GM12878 (cell line): Measurements from ENCODE around the gene DCTPP1. TPM values are rescaled to one million over a fixed set of nuclear protein-coding genes. Genes with fewer than 3 reads are reported as not detected.

ENCODE experiments used
- ATAC-seq: fragments of 200-7000 bp; cut with Tn5 transposase; 3 replicates; pipeline ENCODE4 v1.9.1; 2020; ENCODE audit warnings: mild to moderate bottlenecking, moderate library complexity
- BruUV-seq: library from RNA; stranded (reverse); fragments of 400-500 nt; replicated peaks from 2 replicates; lab custom pipeline; 2021; lab: Mats Ljungman, UMichigan
- CTCF ChIA-PET: fragments of 300-600 bp; sonication (Branson Sonifier 250); formaldehyde crosslinking; extraction: SDS; loops from one replicate; lab custom pipeline; 2021; ENCODE audit warnings: inconsistent platforms; lab: Yijun Ruan, JAX
- POLR2A ChIA-PET: fragments of 350-600 bp; formaldehyde crosslinking; extraction: SDS; loops from one replicate; lab custom pipeline; 2021; ENCODE audit warnings: inconsistent platforms; lab: Charles Lee
- RAD21 ChIA-PET: fragments of 300-600 bp; sonication (Branson Sonifier 250); formaldehyde crosslinking; loops from one replicate; lab custom pipeline; 2023; ENCODE audit warnings: antibody characterized with exemption; ENCODE audit not compliant: unreplicated experiment; lab: Charles Lee
- SMC1A ChIA-PET: fragments of 300-600 bp; sonication (Branson Sonifier 250); formaldehyde crosslinking; loops from one replicate; lab custom pipeline; 2023; ENCODE audit not compliant: unreplicated experiment, uncharacterized antibody; lab: Charles Lee
- DNase-seq: peaks from one replicate; pipeline ENCODE4 v3.0.0-alpha.2; 2011; ENCODE audit warnings: low read depth, low spot score
- FAIRE-seq: peaks from 3 replicates; lab custom pipeline; 2011; peaks lifted over from hg19 to GRCh38; lab: Jason Lieb, UNC
- H2AFZ ChIP-seq: 2 replicates; pipeline ENCODE4 v1.6.0; 2011; ENCODE audit warnings: low read depth, low read length, control low read depth; ENCODE audit not compliant: control insufficient read depth
- H3K27ac ChIP-seq: 2 replicates; pipeline ENCODE4 v1.5.1; 2011; ENCODE audit warnings: control low read depth; ENCODE audit not compliant: control insufficient read depth, insufficient read depth
- H3K27me3 ChIP-seq, 2 experiments: replicated peaks in 1 of 2; 2 replicates each; pipeline versions ENCODE4 v1.6.0 to v1.6.1; 2011; ENCODE audit warnings: low read length in 1 of 2; ENCODE audit not compliant: control insufficient read depth in 2 of 2, insufficient read depth in 2 of 2
- H3K36me3 ChIP-seq, 2 experiments: 2 replicates each; pipeline ENCODE4 v1.5.1; 2011; ENCODE audit warnings: low read length in 1 of 2; ENCODE audit not compliant: control insufficient read depth in 2 of 2, insufficient read depth in 2 of 2
- H3K4me1 ChIP-seq: 2 replicates; pipeline ENCODE4 v1.6.1; 2011; ENCODE audit warnings: mild to moderate bottlenecking, low read length, moderate library complexity, mixed read lengths; ENCODE audit not compliant: control insufficient read depth, insufficient read depth
- H3K4me2 ChIP-seq: 2 replicates; pipeline ENCODE4 v1.6.0; 2011; ENCODE audit warnings: control low read depth; ENCODE audit not compliant: control insufficient read depth, insufficient read depth
- H3K4me3 ChIP-seq: fragments of 200-600 bp; sonication (generic); 2 replicates; pipeline ENCODE4 v1.5.1; 2016
- H3K79me2 ChIP-seq: 2 replicates; pipeline ENCODE4 v1.6.0; 2011; ENCODE audit warnings: low read length; ENCODE audit not compliant: control insufficient read depth, insufficient read depth
- H3K9ac ChIP-seq: 2 replicates; pipeline ENCODE4 v1.8.0; 2011; ENCODE audit warnings: low read length, control low read depth, mixed read lengths; ENCODE audit not compliant: control insufficient read depth, insufficient read depth
- H3K9me3 ChIP-seq: replicated peaks from 3 replicates; pipeline ENCODE4 v1.5.1; 2011; ENCODE audit warnings: mild to moderate bottlenecking, low read length; ENCODE audit not compliant: control insufficient read depth, insufficient read depth
- H4K20me1 ChIP-seq: 2 replicates; pipeline ENCODE4 v1.6.0; 2011; ENCODE audit not compliant: control insufficient read depth, insufficient read depth
- BMI1 ChIP-seq: fragments of 450-650 bp; IDR thresholded peaks from 2 replicates; pipeline ENCODE4 v1.6.1; 2016; ENCODE audit warnings: mild to moderate bottlenecking, moderate library complexity, borderline replicate concordance
- PAX8 ChIP-seq: fragments of 450-650 bp; IDR thresholded peaks from 2 replicates; pipeline ENCODE4 v1.6.1; 2017; ENCODE audit warnings: mild to moderate bottlenecking, moderate library complexity
- POLR2AphosphoS5 ChIP-seq: IDR thresholded peaks from 2 replicates; pipeline ENCODE4 v1.6.1; 2011; ENCODE audit warnings: mild to moderate bottlenecking, low read length, inconsistent platforms
- STAT3 ChIP-seq: IDR thresholded peaks from 2 replicates; pipeline ENCODE4 v1.6.1; 2011; ENCODE audit warnings: low read depth, low read length, improper control_type of control experiment
- WGBS: methylation state at CpG from one replicate; pipeline ENCODE4 v1.1.6; 2016; ENCODE audit warnings: low lambda C conversion rate; ENCODE audit not compliant: insufficient replicate concordance, insufficient coverage; ENCODE audit errors: missing lambda C conversion rate; 5-methylcytosine and 5-hydroxymethylcytosine counted together
- in situ Hi-C: fragments of 300-500 bp; cut with MboI; formaldehyde crosslinking; loops from 9 replicates; pipeline ENCODE4 v1.14.3; 2018; ENCODE audit warnings: mixed read lengths
- intact Hi-C: fragments of 100-400 bp; cut with micrococcal nuclease; formaldehyde crosslinking; loops from one replicate; pipeline ENCODE4 v1.14.2; 2022; ENCODE audit not compliant: unreplicated experiment
- polyA plus RNA-seq, 11 experiments: library from polyadenylated mRNA; depleted of rRNA in 4 of 11; unstranded in 6 of 11; stranded (reverse) in 5 of 11; fragments of >200 nt; fragmentation: Nextera tagmentation in 4 of 11; fragmentation: Illumina TruSeq in 1 of 11; extraction: Ambion mirVana in 4 of 11; extraction: Trizol in 1 of 11; gene quantifications; 1 replicate in 1 of 11; 2 replicates in 10 of 11; pipeline versions ENCODE4 v1.2.1 to v1.2.3, GENCODE V29; 2011 to 2016; ENCODE audit warnings: inconsistent platforms in 2 of 11, missing spikeins in 2 of 11, low read depth in 1 of 11
- total RNA-seq, 4 experiments: library from RNA; depleted of rRNA in 3 of 4; stranded (reverse); fragments of >200 nt in 3 of 4; fragmentation: Illumina TruSeq in 1 of 4; extraction: Trizol in 1 of 4; gene quantifications; 2 replicates each; pipeline versions ENCODE4 v1.2.1 to v1.2.3, GENCODE V29; 2013 to 2021
- TF ChIP-seq, protein P1 (sequence below): IDR thresholded peaks from 2 replicates; pipeline ENCODE4 v1.6.1; 2011; ENCODE audit warnings: borderline replicate concordance, low read depth, mild to moderate bottlenecking, moderate library complexity, mixed read lengths, low read length; ENCODE audit not compliant: insufficient read depth; ENCODE audit errors: extremely low read length
- TF ChIP-seq, protein P2 (sequence below): fragments of 450-650 bp; formaldehyde crosslinking; IDR thresholded peaks from 2 replicates; pipeline ENCODE4 v1.4.0; 2022; ENCODE audit warnings: mild to moderate bottlenecking, moderate library complexity

DCTPP1 gene
- total and polyA plus RNA-seq, 10 of the 15 experiments (the other 5 are each of a cell fraction or from before 2014, with no cell fraction given), result 72.1 to 266 (median 157) TPM

DNA sequence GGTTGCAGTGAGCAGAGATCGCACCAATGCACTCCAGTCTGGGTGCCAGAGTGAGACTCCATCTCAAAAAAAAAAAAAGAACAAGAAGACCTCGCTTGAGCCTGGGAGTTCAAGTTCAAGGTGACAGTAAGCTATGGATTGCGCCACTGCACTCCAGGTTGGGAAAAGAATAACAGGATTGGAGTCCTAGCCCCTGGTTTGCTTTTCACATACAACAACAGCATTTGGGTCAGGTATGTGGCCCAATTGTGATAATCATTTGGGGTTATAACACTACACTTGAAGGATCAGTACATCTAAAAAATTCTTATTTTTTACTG is 19.2 kb upstream of the DCTPP1 start:
- ATAC-seq (no peak), DNase-seq (no peak), FAIRE-seq (no peak)
- Histone ChIP-seq H3K4me1 (peaks cover 21% of the 10 kb centered on the region), H3K9me3 (no peaks in the 10 kb centered on the region), H3K4me2 (no peak overlapping the region), H3K27ac (no peak overlapping the region), H3K4me3 (no peak overlapping the region), H4K20me1 (no peaks in the 10 kb centered on the region), H3K9ac (no peak overlapping the region), H3K27me3 (no peaks in the 10 kb centered on the region), H3K36me3 (no peaks in the 10 kb centered on the region; a peak in 1 of 4 replicates), H2AFZ (no peak overlapping the region), H3K79me2 (peaks cover 16% of the 10 kb centered on the region)
- WGBS, result 94% methylated on average over 2 of the region's 3 CpGs
- CTCF ChIA-PET, result interaction anchor here (0.6 to 8.2 kb wide), 34 partner anchors 8 to 179 kb away, joined by 3 to 60 read pairs (median 5); partner anchors contain the start of genes DCTPP1, ITGAL, ZNF747 and ZNF764
- POLR2A ChIA-PET, result interaction anchor here (0.6 to 5.4 kb wide), 10 partner anchors 8 to 312 kb away, joined by 3 to 31 read pairs (median 8); partner anchors contain the start of genes DCTPP1 and ITGAL
- SMC1A ChIA-PET, result interaction anchor here (0.6 to 19.4 kb wide), 13 partner anchors 9 to 160 kb away, joined by 3 to 431 read pairs (median 5); partner anchors contain the start of genes ITGAL and ZNF747
- TF ChIP-seq, protein P1, sequence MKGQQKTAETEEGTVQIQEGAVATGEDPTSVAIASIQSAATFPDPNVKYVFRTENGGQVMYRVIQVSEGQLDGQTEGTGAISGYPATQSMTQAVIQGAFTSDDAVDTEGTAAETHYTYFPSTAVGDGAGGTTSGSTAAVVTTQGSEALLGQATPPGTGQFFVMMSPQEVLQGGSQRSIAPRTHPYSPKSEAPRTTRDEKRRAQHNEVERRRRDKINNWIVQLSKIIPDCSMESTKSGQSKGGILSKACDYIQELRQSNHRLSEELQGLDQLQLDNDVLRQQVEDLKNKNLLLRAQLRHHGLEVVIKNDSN, result no peak
- no peak for TF ChIP-seq BMI1
- TF ChIP-seq, protein P2, sequence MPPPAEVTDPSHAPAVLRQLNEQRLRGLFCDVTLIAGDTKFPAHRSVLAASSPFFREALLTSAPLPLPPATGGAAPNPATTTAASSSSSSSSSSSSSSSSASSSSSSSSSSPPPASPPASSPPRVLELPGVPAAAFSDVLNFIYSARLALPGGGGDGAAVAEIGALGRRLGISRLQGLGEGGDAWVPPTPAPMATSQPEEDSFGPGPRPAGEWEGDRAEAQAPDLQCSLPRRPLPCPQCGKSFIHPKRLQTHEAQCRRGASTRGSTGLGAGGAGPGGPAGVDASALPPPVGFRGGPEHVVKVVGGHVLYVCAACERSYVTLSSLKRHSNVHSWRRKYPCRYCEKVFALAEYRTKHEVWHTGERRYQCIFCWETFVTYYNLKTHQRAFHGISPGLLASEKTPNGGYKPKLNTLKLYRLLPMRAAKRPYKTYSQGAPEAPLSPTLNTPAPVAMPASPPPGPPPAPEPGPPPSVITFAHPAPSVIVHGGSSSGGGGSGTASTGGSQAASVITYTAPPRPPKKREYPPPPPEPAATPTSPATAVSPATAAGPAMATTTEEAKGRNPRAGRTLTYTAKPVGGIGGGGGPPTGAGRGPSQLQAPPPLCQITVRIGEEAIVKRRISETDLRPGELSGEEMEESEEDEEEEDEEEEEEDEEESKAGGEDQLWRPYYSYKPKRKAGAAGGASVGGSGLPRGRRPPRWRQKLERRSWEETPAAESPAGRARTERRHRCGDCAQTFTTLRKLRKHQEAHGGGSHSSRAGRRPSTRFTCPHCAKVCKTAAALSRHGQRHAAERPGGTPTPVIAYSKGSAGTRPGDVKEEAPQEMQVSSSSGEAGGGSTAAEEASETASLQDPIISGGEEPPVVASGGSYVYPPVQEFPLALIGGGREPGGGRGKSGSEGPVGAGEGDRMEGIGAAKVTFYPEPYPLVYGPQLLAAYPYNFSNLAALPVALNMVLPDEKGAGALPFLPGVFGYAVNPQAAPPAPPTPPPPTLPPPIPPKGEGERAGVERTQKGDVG (CRISPR knock-in tag), result no peak
- TF ChIP-seq PAX8, result no peak
- TF ChIP-seq POLR2AphosphoS5, result no peak
- TF ChIP-seq STAT3, result no peak
- BruUV-seq, result no TSS peak
- intact Hi-C loops, result loop anchor here (5.0 kb wide), 1 partner anchor 88 kb away; no protein-coding TSS in a partner anchor
- in situ Hi-C loops, result no loop called here
- RAD21 ChIA-PET, result interaction anchor here (0.7 to 4.0 kb wide), 12 partner anchors 9 to 166 kb away, joined by 3 to 44 read pairs (median 6); partner anchors contain the start of genes DCTPP1, ITGAL, ZNF747 and ZNF764
